Left lobe of liver (tissue), 2 donors: Measurements from ENCODE around the gene SNTB2. TPM values are rescaled to one million over a fixed set of nuclear protein-coding genes. Genes with fewer than 3 reads are reported as not detected.
A peak's percentile ranks its signal among the peaks of the same experiment; 100 is the strongest.

ENCODE experiments used
- ATAC-seq: fragments of 200-7000 bp; cut with Tn5 transposase; one replicate; pipeline ENCODE4 v1.9.1; 2020; ENCODE audit warnings: mild to moderate bottlenecking, moderate library complexity
- DNase-seq: peaks from one replicate; pipeline ENCODE4 v3.0.0-alpha.2; 2020; ENCODE audit warnings: low spot score
- total RNA-seq: library from RNA; stranded (reverse); gene quantifications from one replicate; pipeline ENCODE4 v1.2.1, GENCODE V29; 2021
- donor health status: DM: no; HTN: no; CAD: no; lungs with moderate emphysema.
- donor health status: DM: no; HTN: yes; CAD: no.

SNTB2 gene
- total RNA-seq, 1 donor from 2014 or later: 11.6 TPM

DNA sequence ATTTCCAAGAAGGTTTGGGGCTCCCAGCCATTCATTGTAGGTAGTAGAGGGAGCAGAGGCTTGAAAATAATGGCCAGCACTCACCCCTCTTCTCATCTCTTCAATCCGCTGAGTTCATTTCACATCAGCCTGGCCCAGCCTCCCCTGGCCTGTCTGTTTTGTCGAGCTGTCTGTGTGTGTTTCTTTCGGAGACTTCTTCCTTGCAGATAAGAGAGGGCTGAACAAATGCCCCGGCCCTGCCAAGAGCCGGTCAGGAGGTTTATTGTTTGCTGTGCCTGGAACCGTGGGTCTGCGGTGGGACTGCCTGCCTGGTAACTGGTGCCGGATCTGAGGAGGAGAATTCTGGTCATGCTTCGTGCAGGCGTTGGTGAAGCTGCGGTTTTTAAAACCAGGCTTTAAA, 127.6 kb downstream of the SNTB2 start:
- ATAC-seq: no peak
- DNase-seq: no peak

DNA sequence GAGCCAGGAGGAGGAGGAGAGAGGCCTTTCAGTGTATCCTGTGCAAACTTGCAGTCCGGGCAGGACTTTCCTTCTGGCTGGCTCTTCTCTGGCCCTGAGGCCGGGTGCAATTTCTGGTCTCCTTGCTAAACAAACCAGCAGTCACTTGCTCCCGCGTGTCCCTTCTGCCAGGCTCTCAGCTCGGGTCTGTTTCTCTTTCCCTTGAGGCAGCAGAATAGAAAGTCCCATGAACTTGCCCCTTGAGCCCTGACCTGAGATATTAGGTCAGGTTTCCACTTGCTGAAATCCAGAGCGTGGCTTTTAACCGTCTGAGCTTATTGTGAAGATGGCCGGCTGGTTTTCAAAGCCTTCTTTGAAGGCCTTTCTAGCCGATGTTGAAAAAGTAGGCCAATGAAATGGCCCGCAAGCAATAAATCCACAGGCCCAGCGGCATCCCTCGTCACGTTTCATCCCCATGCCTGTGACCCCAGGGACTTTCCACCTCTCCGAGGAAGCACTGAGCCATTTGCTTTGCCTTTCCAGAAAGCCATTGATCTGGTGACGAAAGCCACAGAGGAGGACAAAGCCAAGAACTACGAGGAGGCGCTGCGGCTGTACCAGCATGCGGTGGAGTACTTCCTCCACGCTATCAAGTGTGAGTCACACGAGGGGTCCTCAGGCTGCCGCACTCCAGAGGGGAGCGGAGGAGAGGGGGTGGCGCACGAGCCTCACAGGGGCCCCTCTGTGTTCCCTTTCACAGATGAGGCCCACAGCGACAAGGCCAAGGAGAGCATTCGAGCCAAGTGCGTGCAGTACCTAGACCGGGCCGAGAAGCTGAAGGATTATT, 128.7 kb downstream of the SNTB2 start:
- peak; percentile 32 for ATAC-seq
- DNase-seq: peak; percentile 79

DNA sequence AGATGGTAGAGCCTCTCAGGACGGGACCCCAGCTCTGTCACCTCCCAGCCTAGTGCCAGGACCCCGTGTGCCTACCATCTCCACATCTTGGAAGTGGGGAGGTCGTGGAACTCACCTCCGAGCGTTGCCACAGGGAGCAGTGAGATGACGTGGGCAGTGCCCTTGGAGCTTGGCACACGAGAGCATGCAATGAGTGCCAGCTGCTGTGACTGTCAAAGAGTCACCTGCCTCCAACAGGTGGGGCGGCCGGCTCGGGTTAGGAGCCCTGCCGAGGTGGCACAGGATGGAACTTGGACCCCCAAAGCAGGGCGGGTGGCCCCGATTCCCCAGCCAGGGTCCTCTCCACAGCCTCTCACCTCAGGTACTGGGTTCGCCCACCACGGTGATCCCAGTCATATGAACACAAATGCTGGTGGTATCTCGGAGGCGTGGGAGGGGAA, 129.7 kb downstream of the SNTB2 start:
- peak; percentile 91 for DNase-seq
- ATAC-seq: peak; percentile 74

DNA sequence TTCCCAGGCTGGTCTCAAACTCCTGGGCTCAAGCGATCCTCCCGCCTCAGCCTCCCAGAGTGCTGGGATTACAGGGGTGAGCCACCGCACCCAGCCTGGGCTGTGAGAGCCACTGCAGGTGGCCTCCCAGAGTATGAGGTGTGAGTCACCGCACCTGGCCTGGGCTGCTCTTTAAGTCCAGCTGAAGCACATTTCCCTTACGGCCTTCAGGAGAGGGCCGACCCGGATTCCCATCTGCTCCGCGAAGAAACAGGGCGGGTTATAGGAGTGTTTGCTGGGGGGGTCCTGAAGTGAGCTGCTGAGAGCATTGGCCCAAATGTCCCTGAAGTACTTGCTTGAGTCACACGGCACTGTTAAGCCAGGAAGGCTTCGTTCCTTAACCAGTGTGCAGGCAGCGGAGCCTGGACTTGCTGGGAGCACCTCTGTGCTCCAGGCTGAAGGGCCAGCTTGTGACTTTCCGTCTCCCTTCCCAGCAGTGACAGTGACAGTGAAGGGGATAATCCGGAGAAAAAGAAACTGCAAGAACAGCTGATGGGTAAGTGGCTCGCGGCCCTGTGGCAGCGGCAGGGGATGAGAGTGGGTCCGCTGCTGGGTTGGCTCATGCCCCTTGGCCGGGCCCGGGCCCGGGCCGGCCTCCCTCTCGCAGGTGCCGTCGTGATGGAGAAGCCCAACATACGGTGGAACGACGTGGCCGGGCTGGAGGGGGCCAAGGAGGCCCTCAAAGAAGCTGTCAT, 131.4 kb downstream of the SNTB2 start:
- DNase-seq: no peak
- no peak for ATAC-seq

DNA sequence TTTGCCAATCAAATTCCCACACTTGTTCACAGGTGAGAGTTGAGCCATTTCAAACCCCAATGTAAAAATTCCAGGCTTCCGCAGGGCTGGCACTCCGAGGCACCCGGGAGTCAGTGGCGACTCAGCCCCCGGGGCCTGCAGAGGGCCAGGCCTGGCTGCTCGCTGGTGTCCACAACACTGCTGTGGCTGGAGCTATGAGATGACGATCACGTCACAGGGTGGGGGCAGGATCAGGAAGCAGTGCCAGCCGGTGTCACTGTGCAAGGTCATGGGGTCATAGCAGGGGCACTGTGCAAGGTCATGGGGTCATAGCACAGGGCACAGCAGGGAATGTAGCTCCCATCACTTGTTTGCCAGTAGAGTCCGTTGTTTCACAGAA, 131.9 kb downstream of the SNTB2 start:
- no peak for DNase-seq

DNA sequence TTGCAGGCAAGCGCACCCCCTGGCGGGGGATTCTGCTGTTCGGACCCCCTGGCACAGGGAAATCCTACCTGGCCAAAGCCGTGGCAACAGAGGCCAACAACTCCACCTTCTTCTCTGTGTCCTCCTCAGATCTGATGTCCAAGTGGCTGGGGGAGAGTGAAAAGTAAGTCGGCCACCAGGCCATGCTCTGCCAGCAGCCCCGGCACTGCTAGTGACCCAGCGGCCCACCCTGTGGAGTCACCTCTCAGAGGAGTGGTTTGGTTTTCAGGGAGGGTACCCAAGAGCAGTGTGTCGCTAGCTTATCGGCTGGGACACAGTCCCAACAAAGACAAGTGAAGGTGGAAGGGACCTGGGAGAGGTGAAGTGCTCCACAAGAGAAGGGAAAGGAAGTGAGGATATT, 132.4 kb downstream of the SNTB2 start:
- no peak for DNase-seq
- no peak for ATAC-seq

More for the DNA sequence above, 131.9 kb downstream of the SNTB2 start:
- no peak for ATAC-seq

DNA sequence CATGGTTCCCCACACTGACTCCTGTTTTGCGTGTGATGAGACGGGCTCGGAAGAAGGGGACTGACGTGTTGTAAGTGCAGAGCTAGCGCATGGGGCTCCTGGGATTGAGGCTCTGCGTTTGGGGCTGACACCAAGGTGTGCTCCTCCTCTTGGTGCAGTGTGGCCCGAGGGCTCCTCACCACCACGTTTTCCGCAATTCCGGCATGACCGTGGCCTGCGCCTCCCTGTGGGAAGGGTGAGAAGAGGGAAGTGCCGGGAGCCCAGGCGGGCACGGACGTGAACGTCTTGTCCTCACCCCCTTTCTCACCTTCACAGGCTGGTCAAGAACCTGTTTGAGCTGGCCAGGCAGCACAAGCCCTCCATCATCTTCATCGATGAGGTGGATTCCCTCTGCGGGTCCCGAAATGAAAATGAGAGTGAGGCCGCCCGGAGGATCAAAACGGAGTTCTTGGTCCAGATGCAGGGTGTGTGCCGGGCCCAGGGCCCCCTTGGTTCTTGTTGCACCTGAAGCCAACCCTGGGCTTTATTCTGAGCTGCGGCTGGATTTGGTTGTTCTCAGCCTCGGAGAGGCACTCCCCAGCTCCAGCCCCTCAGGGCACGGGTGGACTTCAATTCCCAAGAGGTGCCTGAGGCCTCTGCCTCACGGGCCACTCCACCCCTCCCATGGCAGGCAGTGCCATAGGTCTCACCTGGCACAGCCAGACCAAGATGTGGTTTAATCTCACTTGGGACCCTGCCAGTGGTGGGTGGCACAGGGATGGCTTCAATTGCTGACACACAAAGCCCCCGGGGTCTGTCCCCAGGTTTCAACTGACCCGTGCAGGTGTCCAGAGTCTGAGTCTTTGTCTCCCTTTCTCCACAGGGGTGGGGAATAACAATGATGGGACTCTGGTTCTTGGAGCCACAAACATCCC, 133.1 kb downstream of the SNTB2 start:
- DNase-seq: peak; percentile 43
- ATAC-seq: no peak

DNA sequence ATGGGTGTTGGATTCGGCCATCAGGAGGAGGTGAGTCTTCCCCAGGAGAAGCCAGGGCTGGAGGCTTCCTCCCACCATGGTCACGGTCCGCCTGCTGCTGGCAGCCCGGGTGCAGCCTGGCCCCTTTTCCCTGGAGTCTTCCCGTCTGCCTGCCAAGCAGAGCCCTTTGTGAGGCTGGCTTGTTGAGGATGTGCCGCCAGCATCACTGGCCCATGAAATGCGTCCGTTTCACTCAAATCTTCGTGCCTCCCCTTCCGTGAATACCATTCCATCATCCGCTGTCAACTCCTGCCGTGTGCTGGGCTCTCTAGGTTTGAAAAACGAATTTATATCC, 133.7 kb downstream of the SNTB2 start:
- no peak for ATAC-seq
- DNase-seq: peak; percentile 41

DNA sequence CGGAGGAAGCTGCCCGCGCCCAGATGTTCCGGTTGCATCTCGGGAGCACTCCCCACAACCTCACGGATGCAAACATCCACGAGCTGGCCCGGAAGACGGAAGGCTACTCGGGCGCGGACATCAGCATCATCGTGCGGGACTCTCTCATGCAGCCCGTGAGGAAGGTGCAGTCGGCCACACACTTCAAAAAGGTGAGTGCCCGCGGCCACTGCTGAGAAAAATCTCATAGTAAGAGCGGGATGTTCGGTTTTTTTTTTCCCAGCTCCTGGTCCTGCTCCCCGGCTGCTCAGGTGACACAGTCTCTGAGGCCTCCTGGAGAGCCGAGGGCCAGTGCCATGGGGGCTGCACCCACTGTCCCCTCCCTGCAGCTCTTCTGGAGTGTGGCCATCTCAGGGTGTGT, 134.1 kb downstream of the SNTB2 start:
- DNase-seq (peak; percentile 41), ATAC-seq (no peak)

DNA sequence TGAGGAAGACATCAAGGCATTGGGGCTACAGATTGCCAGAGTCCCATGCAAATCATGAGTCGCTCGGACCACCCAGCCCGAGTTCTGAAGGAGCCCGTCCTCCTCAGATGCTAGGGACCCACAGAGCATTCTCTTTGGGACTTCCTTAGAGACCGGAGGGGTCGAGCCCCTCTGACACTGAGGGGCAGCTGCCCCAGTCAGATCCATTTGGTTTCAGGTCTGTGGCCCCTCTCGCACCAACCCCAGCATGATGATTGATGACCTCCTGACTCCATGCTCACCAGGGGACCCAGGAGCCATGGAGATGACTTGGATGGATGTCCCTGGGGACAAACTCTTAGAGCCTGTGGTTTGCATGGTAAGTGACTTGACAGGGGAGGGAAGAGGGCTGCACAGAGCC, 135.4 kb downstream of the SNTB2 start:
- ATAC-seq (no peak), DNase-seq (peak; percentile 39)

DNA sequence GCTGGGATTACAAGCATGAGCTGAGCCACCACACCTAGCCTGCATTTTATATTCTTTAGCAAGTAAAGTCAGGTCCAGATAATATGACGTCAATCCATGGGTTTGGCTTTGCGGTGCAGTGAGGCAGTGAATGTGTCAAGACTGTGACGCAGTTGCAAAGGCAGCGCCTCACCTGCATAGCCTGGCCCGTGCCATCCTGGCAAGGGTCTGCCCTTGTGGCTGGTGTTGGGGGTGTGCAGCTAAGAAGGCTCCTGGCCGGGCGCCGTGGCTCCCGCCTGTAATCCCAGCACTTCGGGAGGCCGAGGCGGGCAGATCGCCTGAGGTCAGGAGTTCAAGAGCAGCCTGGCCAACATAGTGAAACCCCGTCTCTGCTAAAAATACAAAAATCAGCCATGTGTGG, 136.5 kb downstream of the SNTB2 start:
- DNase-seq (peak; percentile 74), ATAC-seq (peak; percentile 27)

DNA sequence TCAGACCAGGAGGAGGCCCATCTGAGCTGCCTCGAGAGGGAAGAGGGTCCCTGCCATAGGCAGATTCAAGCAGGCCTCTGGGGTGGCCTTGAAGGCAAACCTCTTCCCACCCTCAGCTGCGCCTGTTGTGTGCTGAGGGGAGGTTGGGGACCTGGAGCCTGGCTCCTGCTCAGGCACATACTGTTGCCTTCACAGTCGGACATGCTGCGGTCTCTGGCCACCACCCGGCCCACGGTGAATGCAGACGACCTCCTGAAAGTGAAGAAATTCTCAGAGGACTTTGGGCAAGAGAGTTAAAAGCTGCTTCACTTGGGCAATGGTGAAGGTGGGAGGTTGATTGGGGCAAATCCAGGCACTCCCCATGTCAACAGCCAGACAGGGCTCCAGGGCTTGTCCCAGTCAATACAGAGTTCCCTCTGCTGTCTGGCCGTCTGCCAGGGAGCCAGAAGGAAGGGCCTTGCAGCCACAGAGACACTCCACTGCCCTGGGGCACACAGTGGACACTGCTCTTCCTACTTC, 137.1 kb downstream of the SNTB2 start:
- peak; percentile 68 for ATAC-seq

DNA sequence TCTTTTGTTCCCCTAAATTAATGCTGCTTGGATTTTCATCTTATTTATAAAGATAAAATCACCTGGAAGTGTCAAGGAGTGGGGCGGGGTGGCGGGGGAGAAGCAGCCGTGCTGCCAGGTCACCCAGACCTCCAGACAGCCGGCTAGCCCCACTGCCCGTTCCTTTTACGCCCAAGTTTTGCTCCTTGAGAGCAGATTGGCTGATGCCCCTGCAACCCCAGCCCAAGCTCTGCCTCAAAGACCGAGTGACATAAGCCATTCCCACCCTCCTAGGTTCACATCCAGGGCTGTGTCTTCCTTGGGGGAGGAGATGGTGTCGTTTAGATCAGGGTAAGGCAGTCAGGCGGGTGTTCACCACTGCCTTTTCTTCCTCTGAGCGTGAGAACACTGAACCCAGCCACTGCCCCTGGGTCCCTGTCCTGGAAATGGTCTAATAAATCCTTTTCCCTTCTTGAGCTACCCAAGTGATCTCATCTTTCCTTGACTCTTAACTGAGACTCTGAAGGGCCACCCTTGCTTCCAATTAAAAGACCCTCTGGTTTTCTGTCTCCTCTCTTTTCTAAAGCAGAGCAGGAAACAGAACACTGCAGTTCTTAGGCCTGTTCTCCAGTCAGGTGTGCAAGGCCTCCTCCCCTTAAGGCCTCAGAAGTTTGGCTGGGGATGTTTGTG, 137.8 kb downstream of the SNTB2 start:
- DNase-seq (no peak), ATAC-seq (no peak)

More for the DNA sequence above, 137.1 kb downstream of the SNTB2 start:
- DNase-seq: peak; percentile 93

DNA sequence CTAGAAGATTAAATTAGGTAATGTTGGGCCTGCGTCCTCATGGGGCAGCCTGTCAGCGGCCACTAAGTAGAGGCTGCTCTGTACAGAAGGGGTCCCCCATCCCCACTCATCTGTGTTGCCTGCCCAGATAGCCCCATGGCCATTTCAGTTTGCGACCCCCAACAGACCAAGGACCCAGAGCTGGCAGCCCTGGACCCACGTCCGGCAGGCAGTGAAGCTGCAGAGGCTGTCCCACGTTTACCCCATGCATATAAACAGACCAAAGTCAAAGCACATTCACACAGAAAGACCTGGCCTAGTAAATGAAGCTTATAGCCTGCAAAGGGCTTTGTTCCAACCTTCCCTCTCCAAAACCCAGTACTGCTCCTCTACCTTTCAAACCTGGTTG, 138.8 kb downstream of the SNTB2 start:
- DNase-seq (no peak), ATAC-seq (peak; percentile 2)

DNA sequence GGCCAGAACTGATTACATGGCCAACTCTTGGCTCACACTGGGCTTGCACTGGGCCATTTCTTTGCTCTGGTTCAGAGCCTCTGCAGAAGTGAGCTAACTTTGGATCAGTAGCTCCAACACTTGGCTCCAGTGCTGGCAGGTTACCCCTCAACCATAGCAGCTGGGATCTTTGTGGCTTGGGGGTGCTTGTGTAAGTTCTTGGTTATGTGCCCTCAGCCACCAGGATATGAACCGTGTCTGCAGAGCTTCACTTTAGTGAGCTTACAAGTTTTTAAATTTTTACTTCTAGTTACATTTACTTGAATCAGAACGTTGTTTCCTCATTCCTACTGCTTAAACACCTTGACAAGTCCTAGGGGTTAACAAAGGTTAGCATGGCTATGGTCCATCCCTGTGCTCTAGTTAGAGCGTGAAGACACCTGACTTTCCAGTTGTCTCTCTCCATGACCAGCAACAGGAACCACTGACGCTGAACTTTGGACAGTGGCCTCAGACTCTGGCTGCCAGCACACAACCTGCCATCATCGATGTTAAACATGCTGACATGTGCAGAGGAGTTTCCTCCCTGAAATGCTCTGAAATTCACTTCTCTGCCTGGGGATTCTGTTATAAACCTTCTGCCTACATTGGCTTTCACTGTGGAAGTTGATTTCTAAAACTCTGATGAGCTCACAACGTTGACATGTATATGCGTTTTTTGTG, 139.4 kb downstream of the SNTB2 start:
- peak; percentile 92 for DNase-seq
- peak; percentile 42 for ATAC-seq

DNA sequence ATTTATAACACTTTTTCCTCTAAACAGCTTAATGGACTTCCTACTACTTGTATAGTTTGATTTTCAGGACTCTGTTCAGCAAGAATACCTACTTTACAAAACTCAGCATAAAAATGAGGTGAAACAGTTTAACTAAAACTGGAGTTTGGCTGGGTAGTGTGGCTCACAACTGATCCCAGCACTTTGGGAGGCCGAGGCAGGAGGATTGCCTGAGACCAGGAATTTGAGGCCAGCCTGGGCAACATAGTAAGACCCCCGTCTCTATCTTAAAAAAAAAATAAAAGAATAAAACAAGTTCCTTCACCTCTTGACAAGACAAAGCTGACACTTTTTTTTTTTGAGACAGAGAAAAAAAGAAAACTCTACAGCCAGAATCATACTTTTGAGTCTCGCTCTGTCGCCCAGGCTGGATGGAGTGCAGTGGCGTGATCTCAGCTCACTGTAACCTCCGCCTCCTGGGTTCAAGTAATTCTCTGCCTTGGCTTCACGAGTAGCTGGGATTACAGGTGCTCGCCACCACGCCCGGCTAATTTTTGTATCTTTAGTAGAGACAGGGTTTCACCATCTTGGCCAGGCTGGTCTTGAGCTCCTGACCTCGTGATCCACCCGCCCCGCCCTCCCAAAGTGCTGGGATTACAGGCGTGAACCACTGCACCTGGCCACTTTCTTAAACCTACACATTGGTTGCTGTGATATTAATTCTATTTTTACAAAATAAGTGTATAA, 140.8 kb downstream of the SNTB2 start:
- ATAC-seq (no peak), DNase-seq (peak; percentile 41)

DNA sequence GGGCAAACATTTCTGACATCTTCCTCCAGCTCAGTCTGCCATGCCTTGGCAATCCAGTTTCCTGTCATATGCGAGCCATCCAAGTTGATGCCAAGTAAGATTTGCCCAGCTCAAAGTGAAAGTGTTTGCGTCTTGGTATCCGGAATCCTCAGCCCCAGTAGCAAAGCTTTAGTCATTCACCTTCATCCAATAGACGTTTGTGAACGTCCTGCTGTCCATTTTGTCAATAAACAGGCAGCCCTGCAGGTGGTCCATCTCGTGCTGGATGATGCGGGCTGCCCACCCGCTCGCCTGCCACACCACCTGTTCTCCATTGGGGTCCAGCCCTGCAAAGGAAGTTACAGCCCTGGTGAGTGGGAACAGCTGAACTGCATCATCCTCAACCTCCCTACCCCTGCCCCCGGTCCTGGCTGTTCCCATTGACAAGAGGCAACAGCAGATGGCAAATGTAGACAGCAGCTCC, 141.9 kb downstream of the SNTB2 start:
- DNase-seq: peak; percentile 47
- no peak for ATAC-seq

DNA sequence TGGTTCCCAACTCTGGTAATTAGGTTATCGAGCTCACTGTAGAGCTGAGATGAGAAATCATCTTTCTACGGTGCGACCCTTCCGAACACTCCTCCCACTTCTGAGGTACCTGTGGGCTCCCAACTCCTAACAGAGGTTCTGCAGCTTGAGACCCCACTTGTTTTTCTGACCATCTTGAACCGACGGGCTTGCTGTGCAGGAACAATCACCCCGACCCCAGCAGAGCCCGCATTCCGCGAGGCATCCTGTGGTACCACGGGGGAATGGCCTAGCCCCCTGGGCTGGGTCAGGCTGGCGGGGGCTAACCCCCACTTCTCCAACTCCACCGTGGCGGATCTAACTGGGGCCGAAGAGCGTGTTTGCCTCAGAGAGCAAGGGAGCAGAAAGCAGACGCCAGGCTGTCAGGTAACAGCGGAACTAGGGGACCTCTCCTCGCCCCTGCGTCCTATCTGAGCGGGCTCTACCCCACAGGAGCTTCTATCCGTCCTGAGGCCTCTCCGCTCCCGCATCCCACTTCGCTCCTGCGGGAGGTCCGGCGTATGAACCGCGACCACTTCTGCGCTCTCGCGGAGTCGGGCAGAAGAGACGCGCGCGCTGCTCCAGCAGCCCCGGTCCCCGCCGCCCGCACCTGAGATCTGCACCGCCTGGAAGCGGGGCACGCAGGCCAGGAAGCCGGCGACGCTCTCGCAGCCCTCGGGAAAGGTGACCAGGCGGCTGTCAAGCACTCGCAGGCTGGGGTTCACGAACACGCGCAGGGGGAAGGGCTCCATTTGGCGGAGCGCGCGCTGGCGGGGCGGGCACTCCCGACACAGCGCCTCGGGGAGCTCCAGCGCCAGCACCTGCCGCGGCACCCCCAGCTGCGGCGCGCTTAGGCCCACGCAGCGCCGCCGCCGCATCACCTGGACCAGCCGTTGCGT, 142.7 kb downstream of the SNTB2 start:
- peak; percentile 55 for ATAC-seq

More for the DNA sequence above, 142.7 kb downstream of the SNTB2 start:
- DNase-seq: peak; percentile 68
